Type B pancreatic cell (in vitro differentiated cells): Measurements from ENCODE around the gene AZIN2. TPM values are rescaled to one million over a fixed set of nuclear protein-coding genes. Genes with fewer than 3 reads are reported as not detected.

Experiments used
- DNase-seq: peaks from one replicate; pipeline ENCODE4 v3.0.0; 2021; ENCODE audit warnings: mixed read lengths; ENCODE audit not compliant: unreplicated experiment; ENCODE audit errors: extremely low spot score
- H3K27ac Mint-ChIP-seq: 2 replicates; pipeline ENCODE4 v1.8.0; 2021; ENCODE audit warnings: mild to moderate bottlenecking, mixed read lengths
- H3K27me3 Mint-ChIP-seq: 2 replicates; pipeline ENCODE4 v1.8.0; 2021; ENCODE audit warnings: mixed read lengths
- H3K36me3 Mint-ChIP-seq: 2 replicates; pipeline ENCODE4 v1.8.0; 2021; ENCODE audit warnings: mixed read lengths
- H3K4me1 Mint-ChIP-seq: one replicate; pipeline ENCODE4 v1.8.0; 2021; ENCODE audit warnings: mixed read lengths; ENCODE audit not compliant: unreplicated experiment
- H3K4me3 Mint-ChIP-seq: 2 replicates; pipeline ENCODE4 v1.8.0; 2021; ENCODE audit warnings: mild to moderate bottlenecking, mixed read lengths
- H3K9me3 Mint-ChIP-seq: 2 replicates; pipeline ENCODE4 v1.8.0; 2021; ENCODE audit warnings: mixed read lengths
- total RNA-seq: library from RNA; stranded (reverse); gene quantifications from 2 replicates; pipeline ENCODE4 v1.2.1, GENCODE V29; 2021; ENCODE audit warnings: low replicate concordance
- TF ChIP-seq, protein P1 (sequence below): fragments of 200-600 bp; sonication (generic); conservative IDR thresholded peaks from 2 replicates; pipeline ENCODE4 v1.5.0; 2021; ENCODE audit warnings: antibody characterized with exemption, mild to moderate bottlenecking

AZIN2 gene
- total RNA-seq, 1 donor from 2014 or later, result 8.9 TPM

DNA sequence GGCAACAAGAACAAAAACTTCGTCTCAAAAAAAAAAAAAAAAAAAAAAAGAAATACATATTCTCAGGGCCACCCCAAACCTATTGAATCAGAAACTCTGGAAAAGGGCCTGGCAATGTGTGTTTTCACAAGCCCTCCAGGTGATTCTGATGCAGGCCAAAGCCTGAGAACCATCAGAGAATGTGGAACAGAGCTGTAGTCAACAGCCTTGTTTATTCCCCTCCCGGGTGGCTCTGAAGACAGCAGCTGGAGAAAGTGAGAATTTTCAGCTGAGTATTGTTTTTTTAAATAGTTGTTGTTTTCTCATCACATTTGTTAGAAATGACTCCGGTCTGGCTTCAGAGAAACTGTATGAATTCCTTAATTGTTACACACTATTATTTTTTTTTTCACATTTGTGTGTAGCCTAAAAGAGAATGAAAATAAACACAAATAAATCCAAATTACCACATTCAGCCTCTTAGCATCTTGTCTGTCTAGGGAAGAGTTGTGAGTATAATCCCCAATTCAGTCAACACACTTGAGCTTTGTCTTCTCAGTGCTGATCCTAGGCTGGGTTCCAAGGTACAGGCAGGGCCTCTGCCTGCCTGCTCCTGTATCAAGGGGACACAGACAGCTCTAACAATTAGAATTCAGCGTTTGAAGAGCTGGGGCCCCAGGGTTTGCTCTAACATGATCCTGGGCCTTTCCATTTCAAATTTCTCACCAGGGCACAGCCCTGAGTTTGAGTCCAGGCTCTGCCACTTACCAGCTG, 6.6 kb upstream of the AZIN2 start:
- H3K4me3 Mint-ChIP-seq, result no peak overlapping the region
- H3K27me3 Mint-ChIP-seq, result peaks cover 10% of the 10 kb centered on the region
- no peaks in the 10 kb centered on the region for H3K9me3 Mint-ChIP-seq
- no peaks in the 10 kb centered on the region for H3K36me3 Mint-ChIP-seq
- TF ChIP-seq, protein P1, sequence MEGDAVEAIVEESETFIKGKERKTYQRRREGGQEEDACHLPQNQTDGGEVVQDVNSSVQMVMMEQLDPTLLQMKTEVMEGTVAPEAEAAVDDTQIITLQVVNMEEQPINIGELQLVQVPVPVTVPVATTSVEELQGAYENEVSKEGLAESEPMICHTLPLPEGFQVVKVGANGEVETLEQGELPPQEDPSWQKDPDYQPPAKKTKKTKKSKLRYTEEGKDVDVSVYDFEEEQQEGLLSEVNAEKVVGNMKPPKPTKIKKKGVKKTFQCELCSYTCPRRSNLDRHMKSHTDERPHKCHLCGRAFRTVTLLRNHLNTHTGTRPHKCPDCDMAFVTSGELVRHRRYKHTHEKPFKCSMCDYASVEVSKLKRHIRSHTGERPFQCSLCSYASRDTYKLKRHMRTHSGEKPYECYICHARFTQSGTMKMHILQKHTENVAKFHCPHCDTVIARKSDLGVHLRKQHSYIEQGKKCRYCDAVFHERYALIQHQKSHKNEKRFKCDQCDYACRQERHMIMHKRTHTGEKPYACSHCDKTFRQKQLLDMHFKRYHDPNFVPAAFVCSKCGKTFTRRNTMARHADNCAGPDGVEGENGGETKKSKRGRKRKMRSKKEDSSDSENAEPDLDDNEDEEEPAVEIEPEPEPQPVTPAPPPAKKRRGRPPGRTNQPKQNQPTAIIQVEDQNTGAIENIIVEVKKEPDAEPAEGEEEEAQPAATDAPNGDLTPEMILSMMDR, result no peak
- H3K4me1 Mint-ChIP-seq, result no peaks in the 10 kb centered on the region
- DNase-seq, result no peak
- no peak overlapping the region for H3K27ac Mint-ChIP-seq

DNA sequence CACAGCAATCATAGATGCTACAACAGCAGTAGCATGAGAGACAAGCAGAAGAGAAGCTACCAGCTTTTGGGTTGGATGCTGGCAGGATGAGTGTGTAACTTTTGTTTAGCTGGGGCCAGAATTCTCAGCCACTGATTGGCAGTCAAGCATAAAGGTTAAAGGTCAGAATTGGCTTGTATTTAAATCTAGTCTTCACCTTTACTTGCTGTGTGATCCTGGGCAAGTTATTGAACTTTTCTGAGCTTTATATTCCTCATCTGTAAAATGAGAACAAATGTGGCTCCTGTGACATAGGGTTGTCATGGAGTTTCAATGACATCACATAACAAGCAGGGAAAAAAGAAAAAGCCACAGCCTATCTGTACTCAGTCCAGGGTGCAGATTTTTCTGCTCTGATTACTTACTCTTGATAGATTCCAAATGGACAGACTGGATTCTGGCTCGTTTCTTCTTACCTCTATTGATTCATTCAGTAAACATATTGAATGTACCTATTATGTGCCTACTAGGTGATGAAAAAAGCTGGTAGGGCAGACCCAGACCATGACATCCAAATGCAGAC, 2.8 kb upstream of the AZIN2 start:
- H3K9me3 Mint-ChIP-seq, result no peaks in the 10 kb centered on the region
- no peaks in the 10 kb centered on the region for H3K36me3 Mint-ChIP-seq
- TF ChIP-seq, protein P1, result no peak
- H3K27ac Mint-ChIP-seq, result no peak overlapping the region
- peaks cover 10% of the 10 kb centered on the region for H3K4me1 Mint-ChIP-seq
- no peak overlapping the region for H3K4me3 Mint-ChIP-seq
- peaks cover 9% of the 10 kb centered on the region for H3K27me3 Mint-ChIP-seq
- no peak for DNase-seq

DNA sequence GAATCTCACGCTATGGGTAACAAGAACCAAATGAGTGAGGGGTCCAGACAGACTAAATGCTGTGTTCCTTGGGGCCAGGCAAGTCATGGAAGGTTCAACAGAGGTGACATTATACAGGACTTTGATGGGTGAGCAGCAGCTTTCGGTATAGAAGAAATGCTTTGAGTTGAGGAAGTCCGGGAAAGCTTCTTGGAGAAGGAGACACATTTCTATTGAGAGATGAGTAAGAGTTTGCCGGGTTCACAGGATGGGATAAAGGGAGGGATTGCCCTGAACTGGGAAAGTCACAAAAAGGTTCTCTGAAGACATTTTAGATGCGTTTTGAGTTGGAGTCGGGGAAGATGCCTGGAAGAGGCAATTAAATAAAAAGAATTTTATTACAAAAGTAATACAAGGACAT, 580 bp upstream of the AZIN2 start:
- Mint-ChIP-seq H3K9me3 (no peaks in the 10 kb centered on the region), H3K4me1 (peaks cover 10% of the 10 kb centered on the region), H3K27ac (peak overlapping the region; percentile 14), H3K27me3 (peaks cover 15% of the 10 kb centered on the region), H3K36me3 (no peaks in the 10 kb centered on the region), H3K4me3 (peak overlapping the region; percentile 83)
- TF ChIP-seq, protein P1, result no peak
- no peak for DNase-seq

DNA sequence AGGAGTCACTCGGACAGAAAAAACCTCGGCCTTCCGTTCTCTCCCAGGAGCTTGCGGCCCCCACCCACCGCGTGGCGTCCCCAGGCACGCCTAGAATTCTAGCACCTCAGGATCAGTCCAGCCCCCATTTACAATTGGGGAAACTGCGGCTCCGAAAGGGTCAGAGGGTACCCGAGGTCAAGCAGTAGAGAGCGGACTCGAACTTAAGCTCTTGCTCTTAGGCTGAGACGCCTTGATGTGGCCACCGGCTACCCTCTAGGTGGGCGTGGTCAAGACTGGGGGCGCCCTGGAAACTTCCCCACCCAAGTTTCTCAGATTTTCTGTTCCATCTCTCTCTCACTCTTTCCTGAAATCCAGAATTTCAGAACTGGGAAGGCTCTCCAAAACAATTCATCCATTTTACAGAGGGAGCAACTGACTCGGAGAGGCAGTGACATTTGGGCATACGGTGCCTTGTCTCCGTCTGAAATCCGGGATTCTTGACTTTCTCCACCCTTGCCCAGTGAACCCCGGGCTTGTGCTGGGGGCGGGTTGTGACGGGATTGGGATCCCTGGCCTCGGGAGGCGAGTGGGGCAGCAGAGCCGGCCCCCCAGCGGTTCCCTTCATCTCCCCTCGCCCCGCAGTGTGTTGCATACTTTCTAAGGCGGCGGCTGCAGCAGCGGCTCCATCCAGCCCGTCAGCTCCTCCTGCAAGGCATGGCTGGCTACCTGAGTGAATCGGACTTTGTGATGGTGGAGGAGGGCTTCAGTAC, 777 bp downstream of the AZIN2 start:
- TF ChIP-seq, protein P1, result no peak
- DNase-seq, result no peak
- H3K27ac Mint-ChIP-seq, result no peak overlapping the region
- peak overlapping the region; percentile 83 for H3K4me3 Mint-ChIP-seq
- no peaks in the 10 kb centered on the region for H3K9me3 Mint-ChIP-seq
- H3K27me3 Mint-ChIP-seq, result peaks cover 15% of the 10 kb centered on the region
- no peaks in the 10 kb centered on the region for H3K36me3 Mint-ChIP-seq
- H3K4me1 Mint-ChIP-seq, result peaks cover 10% of the 10 kb centered on the region

DNA sequence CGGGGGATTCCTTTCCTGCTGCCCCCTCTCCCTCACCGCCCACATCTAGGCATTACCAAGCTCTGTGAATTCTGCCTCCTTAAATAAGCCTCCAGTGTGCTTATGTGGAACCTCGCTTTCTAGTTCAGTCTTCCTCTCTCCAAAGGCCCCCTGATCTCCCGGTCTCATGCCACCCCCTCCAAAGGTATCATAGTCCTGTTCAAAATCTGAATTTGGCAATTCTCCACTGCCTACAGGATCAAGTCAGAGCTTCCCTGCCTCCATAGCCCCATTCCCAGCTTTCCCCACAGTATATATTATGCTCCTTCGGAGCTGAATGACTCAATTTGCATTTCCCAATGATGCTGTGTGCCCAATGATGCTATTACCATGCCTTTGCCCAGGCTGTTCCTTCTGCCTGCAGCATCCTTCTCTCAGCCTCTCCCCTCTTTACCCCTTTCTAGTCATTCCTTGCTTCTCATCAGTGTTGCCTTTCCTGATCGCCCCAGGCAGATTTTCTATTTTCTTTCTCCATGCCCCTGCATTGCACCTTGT, 1.7 kb downstream of the AZIN2 start:
- no peak overlapping the region for H3K27ac Mint-ChIP-seq
- H3K9me3 Mint-ChIP-seq, result no peaks in the 10 kb centered on the region
- peak overlapping the region; percentile 83 for H3K4me3 Mint-ChIP-seq
- DNase-seq, result no peak
- H3K36me3 Mint-ChIP-seq, result no peaks in the 10 kb centered on the region
- peaks cover 10% of the 10 kb centered on the region for H3K4me1 Mint-ChIP-seq
- TF ChIP-seq, protein P1, result no peak
- H3K27me3 Mint-ChIP-seq, result peaks cover 15% of the 10 kb centered on the region
